PFSK-1 (cell line): ENCODE measurements around the gene PSMD3.

Experiments used
- FOXP2 ChIP-seq: optimal IDR thresholded peaks from 2 replicates; pipeline ENCODE3; 2011; ENCODE audit warnings: borderline replicate concordance, control low read depth, inconsistent platforms; ENCODE audit not compliant: insufficient read depth; ENCODE audit errors: extremely low read length, extremely low read depth
- POLR2AphosphoS5 ChIP-seq: IDR thresholded peaks from 2 replicates; pipeline ENCODE4 v1.6.1; 2012; ENCODE audit warnings: low read depth, mild to moderate bottlenecking, control low read depth, low read length, moderate library complexity
- SIN3A ChIP-seq: IDR thresholded peaks from 2 replicates; pipeline ENCODE4 v1.6.1; 2012; ENCODE audit warnings: mild to moderate bottlenecking, low read length, moderate library complexity, borderline replicate concordance; ENCODE audit not compliant: insufficient read depth

GRCh38 chr17:39950871-39951348, 29.7 kb upstream of the PSMD3 start:
- TF ChIP-seq SIN3A (no peak), POLR2AphosphoS5 (no peak), FOXP2 (no peak)
